Left lung (tissue), 10 donors: ENCODE data around the gene CLOCK. TPM values are rescaled to one million over a fixed set of nuclear protein-coding genes. Genes with fewer than 3 reads are reported as not detected.

Source experiments
- ATAC-seq: fragments of 200-7000 bp; cut with Tn5 transposase; one replicate; pipeline ENCODE4 v1.9.1; 2020; ENCODE audit warnings: moderate library complexity
- DNase-seq, 4 donors: peaks; one replicate each; pipeline ENCODE4 v3.0.0-alpha.2; 2013 to 2020
- H3K27ac ChIP-seq, 2 donors: fragments of 200-600 bp; sonication (generic) in 1 of 2; one replicate each; pipeline versions ENCODE4 v1.5.0 to v1.8.0; 2020 to 2021
- H3K27me3 ChIP-seq, 2 donors: fragments of 200-600 bp; sonication (generic) in 1 of 2; one replicate each; pipeline versions ENCODE4 v1.5.0 to v1.8.0; 2020 to 2021
- H3K36me3 ChIP-seq, 2 donors: fragments of 200-600 bp; sonication (generic) in 1 of 2; one replicate each; pipeline versions ENCODE4 v1.5.0 to v1.8.0; 2020 to 2021
- H3K4me1 ChIP-seq, 2 donors: fragments of 200-600 bp; one replicate each; pipeline ENCODE4 v1.8.0; 2021
- H3K4me3 ChIP-seq, 2 donors: fragments of 200-600 bp; sonication (generic) in 1 of 2; one replicate each; pipeline versions ENCODE4 v1.5.0 to v1.8.0; 2020 to 2021; ENCODE audit warnings: mild to moderate bottlenecking in 1 of 2
- H3K9me3 ChIP-seq, 2 donors: fragments of 200-600 bp; sonication (generic) in 1 of 2; one replicate each; pipeline versions ENCODE4 v1.5.0 to v1.8.0; 2020 to 2021
- CTCF ChIP-seq, 2 donors: fragments of 200-600 bp; sonication (generic) in 1 of 2; IDR thresholded peaks; one replicate each; pipeline versions ENCODE4 v1.5.0 to v1.8.0; 2021; ENCODE audit warnings: antibody characterized with exemption in 2 of 2
- intact Hi-C, 2 donors: fragments of 100-400 bp; cut with DNase I; formaldehyde crosslinking; loops; one replicate each; pipeline versions ENCODE4 v1.11.2 to v1.14.2; 2022
- polyA plus RNA-seq, 6 donors: library from polyadenylated mRNA; unstranded; fragments of 120-200 nt; gene quantifications; one replicate each; pipeline ENCODE4 v1.2.1, GENCODE V29; 2013; ENCODE audit not compliant: insufficient read length in 6 of 6
- total RNA-seq, 2 donors: library from RNA; stranded (reverse); fragmentation: NEBNext Ultra II Directional; extraction: Animal tissue kit (Norgen Biotek cat#: 25700); gene quantifications; one replicate each; pipeline ENCODE4 v1.2.1, GENCODE V29; 2021
- donor health status: DM: no; HTN: yes; CAD: no.
- donor health status: DM: no; HTN: no; CAD: no.

CLOCK gene
- total and polyA plus RNA-seq, 8 donors: 19.8 to 27.6 (median 21.7) TPM

- no peaks in the 10 kb centered on the region for H3K9me3 ChIP-seq
- H3K4me3 ChIP-seq: no peak overlapping the region
- H3K27ac ChIP-seq: no peak overlapping the region
- no peaks in the 10 kb centered on the region for H3K27me3 ChIP-seq
- no peak for ATAC-seq
- no peaks in the 10 kb centered on the region for H3K4me1 ChIP-seq
- no peak for DNase-seq
- peaks cover 0 to 39% of the 10 kb centered on the region in 2 donors for H3K36me3 ChIP-seq
- intact Hi-C loops: no loop called here
- no peak for TF ChIP-seq CTCF (IDR thresholded peaks at IDR 0.05)
Measured at GRCh38 chr4:55450566-55450965, 96.1 kb downstream of the CLOCK start.

DNA sequence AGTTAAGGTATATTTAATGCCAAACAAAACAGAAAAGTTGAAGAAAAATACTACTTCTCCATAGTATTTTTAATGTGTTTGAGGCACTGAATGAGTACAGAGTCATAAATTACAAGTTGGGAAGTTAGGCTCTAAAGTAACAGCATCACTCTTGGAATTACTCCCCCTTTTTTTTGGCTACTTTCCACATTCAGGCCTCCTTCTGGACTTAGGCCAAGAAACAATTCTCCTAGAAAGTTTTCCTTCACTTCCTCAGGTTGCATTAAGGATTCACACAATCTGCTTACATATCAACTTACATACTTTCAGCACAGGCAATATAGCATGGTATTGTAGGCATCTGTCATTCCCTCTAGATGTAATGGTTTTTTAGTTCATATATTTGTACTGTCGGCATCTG lies 98.9 kb downstream of the CLOCK start:
- Histone ChIP-seq H3K36me3 (peaks cover 0 to 51% of the 10 kb centered on the region in 2 donors), H3K4me3 (no peak overlapping the region), H3K27me3 (no peaks in the 10 kb centered on the region), H3K4me1 (no peaks in the 10 kb centered on the region), H3K9me3 (no peaks in the 10 kb centered on the region), H3K27ac (no peak overlapping the region)
- intact Hi-C loops: no loop called here
- no peak for TF ChIP-seq CTCF (IDR thresholded peaks at IDR 0.05)
- ATAC-seq (no peak), DNase-seq (peak in 2 of 4 donors; percentile 8 to 13)

- H3K27me3 ChIP-seq: no peaks in the 10 kb centered on the region
- DNase-seq (no peak), ATAC-seq (no peak)
- TF ChIP-seq CTCF (IDR thresholded peaks at IDR 0.05): no peak
- H3K36me3 ChIP-seq: peaks cover 0 to 52% of the 10 kb centered on the region in 2 donors
- H3K4me1 ChIP-seq: no peaks in the 10 kb centered on the region
- intact Hi-C loops: no loop called here
- H3K27ac ChIP-seq: no peak overlapping the region
- no peak overlapping the region for H3K4me3 ChIP-seq
- no peaks in the 10 kb centered on the region for H3K9me3 ChIP-seq
Measured at GRCh38 chr4:55447108-55447708, 99.5 kb downstream of the CLOCK start.

- DNase-seq (no peak), ATAC-seq (no peak)
- TF ChIP-seq CTCF (IDR thresholded peaks at IDR 0.05): no peak
- Histone ChIP-seq H3K27ac (no peak overlapping the region), H3K4me1 (no peaks in the 10 kb centered on the region), H3K36me3 (peaks cover 0 to 51% of the 10 kb centered on the region in 2 donors), H3K9me3 (no peaks in the 10 kb centered on the region), H3K27me3 (no peaks in the 10 kb centered on the region), H3K4me3 (no peak overlapping the region)
- intact Hi-C loops: no loop called here
Measured at GRCh38 chr4:55446578-55446922, 100.2 kb downstream of the CLOCK start.

- Histone ChIP-seq H3K27ac (no peak overlapping the region), H3K4me1 (no peaks in the 10 kb centered on the region), H3K4me3 (no peak overlapping the region), H3K9me3 (no peaks in the 10 kb centered on the region), H3K36me3 (peaks cover 0 to 51% of the 10 kb centered on the region in 2 donors), H3K27me3 (no peaks in the 10 kb centered on the region)
- DNase-seq (no peak), ATAC-seq (peak; percentile 43)
- intact Hi-C loops: no loop called here
- no peak for TF ChIP-seq CTCF (IDR thresholded peaks at IDR 0.05)
Measured at GRCh38 chr4:55445921-55446577, 100.7 kb downstream of the CLOCK start.
